Karpas-422 (cell line): ENCODE measurements around the gene RNF121. TPM values are rescaled to one million over a fixed set of nuclear protein-coding genes. Genes with fewer than 3 reads are reported as not detected.

Experiments
- DNase-seq: peaks from one replicate; pipeline ENCODE4 v3.0.0-alpha.2; 2015
- H2AFZ ChIP-seq: fragments of 200-600 bp; sonication (generic); 2 replicates; pipeline ENCODE4 v1.6.1; 2014; ENCODE audit warnings: antibody characterized with exemption, low read length, mixed read lengths
- H3K27ac ChIP-seq: fragments of 200-600 bp; sonication (generic); 2 replicates; pipeline ENCODE4 v1.5.1; 2014; ENCODE audit warnings: mild to moderate bottlenecking, low read length, moderate library complexity
- H3K27me3 ChIP-seq: fragments of 200-600 bp; sonication (generic); 2 replicates; pipeline ENCODE4 v1.6.1; 2014; ENCODE audit warnings: low read length, mixed read lengths
- H3K36me3 ChIP-seq: fragments of 200-600 bp; sonication (generic); 2 replicates; pipeline ENCODE4 v1.6.1; 2014; ENCODE audit warnings: low read length, mixed read lengths; ENCODE audit not compliant: insufficient read depth
- H3K4me1 ChIP-seq: fragments of 200-600 bp; sonication (generic); 2 replicates; pipeline ENCODE4 v1.6.1; 2014; ENCODE audit warnings: mild to moderate bottlenecking, low read length, mixed read lengths
- H3K4me2 ChIP-seq: fragments of 200-600 bp; sonication (generic); 2 replicates; pipeline ENCODE4 v1.6.1; 2014; ENCODE audit warnings: low read length, low read depth, mild to moderate bottlenecking; ENCODE audit not compliant: poor library complexity, severe bottlenecking
- H3K4me3 ChIP-seq: fragments of 200-600 bp; sonication (generic); 2 replicates; pipeline ENCODE4 v1.5.1; 2014; ENCODE audit warnings: mild to moderate bottlenecking, antibody characterized with exemption, low read length, mixed read lengths
- H3K79me2 ChIP-seq: fragments of 200-600 bp; sonication (generic); 2 replicates; pipeline ENCODE4 v1.6.1; 2014; ENCODE audit warnings: mild to moderate bottlenecking, low read length, mixed read lengths
- H3K9ac ChIP-seq: fragments of 200-600 bp; sonication (generic); 2 replicates; pipeline ENCODE4 v1.6.0; 2014; ENCODE audit warnings: low read length
- H3K9me2 ChIP-seq: fragments of 200-600 bp; sonication (generic), shearing (Covaris generic); replicated peaks from 2 replicates; pipeline ENCODE4 v1.6.0; 2014; ENCODE audit warnings: mild to moderate bottlenecking, low read length, moderate library complexity; ENCODE audit not compliant: insufficient read depth
- H3K9me3 ChIP-seq: fragments of 300-700, 200-600 bp; sonication (generic); 2 replicates; pipeline ENCODE4 v1.6.1; 2014; ENCODE audit warnings: low read length, mixed read lengths
- H4K20me1 ChIP-seq: fragments of 200-600 bp; sonication (generic); 2 replicates; pipeline ENCODE4 v1.6.1; 2014; ENCODE audit warnings: mild to moderate bottlenecking, antibody characterized with exemption, low read length, low read depth; ENCODE audit not compliant: insufficient read depth
- total RNA-seq: library from RNA; depleted of rRNA; stranded (reverse); fragments of >200 nt; shearing (Covaris generic); gene quantifications from 2 replicates; pipeline ENCODE4 v1.2.3, GENCODE V29; 2014; ENCODE audit warnings: low replicate concordance

RNF121 gene
- total RNA-seq, 1 experiment from 2014 or later: 12.0 TPM

DNA sequence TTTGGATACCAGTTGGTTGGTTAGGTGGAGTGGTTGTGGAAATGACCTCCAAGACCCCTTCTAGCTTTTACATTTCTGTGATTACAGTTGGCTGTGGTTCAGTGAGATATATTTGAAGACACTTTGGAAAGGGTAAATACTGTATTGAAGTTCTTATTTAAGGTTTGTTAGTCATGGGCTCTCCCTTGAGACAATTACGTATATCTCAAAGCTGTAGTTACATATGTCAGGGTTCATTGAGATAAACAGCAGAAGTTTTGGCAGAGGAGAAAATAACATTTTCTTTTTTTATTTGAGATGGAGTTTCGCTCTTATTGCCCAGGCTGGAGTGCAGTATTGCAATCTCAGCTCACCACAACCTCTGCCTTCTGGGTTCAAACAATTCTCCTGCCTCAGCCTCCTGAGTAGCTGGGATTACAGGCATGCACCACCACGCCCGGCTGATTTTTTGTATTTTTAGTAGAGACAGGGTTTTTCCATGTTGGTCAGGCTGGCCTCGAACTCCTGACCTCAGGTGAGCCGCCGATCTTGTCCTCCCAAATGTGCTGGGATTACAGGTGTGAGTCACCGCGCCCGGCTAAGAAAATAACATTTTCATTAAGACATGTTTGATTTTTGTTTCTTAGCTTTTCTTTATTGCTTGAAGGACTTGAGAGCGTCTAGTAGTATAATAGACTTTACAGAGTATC, 1.9 kb downstream of the RNF121 start:
- no peak overlapping the region for H3K27ac ChIP-seq
- peaks cover 54% of the 10 kb centered on the region for H3K4me1 ChIP-seq
- no peak overlapping the region for H2AFZ ChIP-seq
- peaks cover 11% of the 10 kb centered on the region; the same call in 1 of the 2 replicates for H4K20me1 ChIP-seq
- peak overlapping the region; percentile 82; the same call in 1 of the 2 replicates for H3K9ac ChIP-seq
- H3K79me2 ChIP-seq: peaks cover 81% of the 10 kb centered on the region
- H3K36me3 ChIP-seq: no peaks in the 10 kb centered on the region
- H3K9me3 ChIP-seq: no peaks in the 10 kb centered on the region
- no peak for DNase-seq
- H3K9me2 ChIP-seq: no peaks in the 10 kb centered on the region
- no peaks in the 10 kb centered on the region for H3K27me3 ChIP-seq
- H3K4me3 ChIP-seq: peak overlapping the region; percentile 77
- peak overlapping the region; percentile 95 for H3K4me2 ChIP-seq

DNA sequence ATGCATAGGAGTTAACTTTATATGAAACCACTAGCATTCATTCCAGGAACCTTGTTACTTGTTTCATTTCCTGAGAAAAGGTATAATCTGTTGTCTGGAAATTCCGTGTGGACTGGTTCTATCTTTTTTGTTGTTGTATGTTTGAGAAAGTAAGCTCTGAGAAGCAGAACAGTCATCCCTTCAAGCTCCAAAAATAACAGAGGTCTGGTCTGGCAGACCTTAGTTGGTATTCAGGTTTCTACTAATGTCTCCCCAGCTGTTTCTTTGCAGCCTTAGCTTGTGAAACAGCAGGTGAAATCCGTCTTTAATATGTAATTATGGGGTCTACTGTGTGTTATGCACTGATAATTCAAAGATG, 2.4 kb downstream of the RNF121 start:
- no peak overlapping the region for H2AFZ ChIP-seq
- H3K9me2 ChIP-seq: no peaks in the 10 kb centered on the region
- no peak overlapping the region for H3K9ac ChIP-seq
- DNase-seq: no peak
- no peaks in the 10 kb centered on the region for H3K36me3 ChIP-seq
- peaks cover 81% of the 10 kb centered on the region for H3K79me2 ChIP-seq
- no peaks in the 10 kb centered on the region for H3K9me3 ChIP-seq
- H3K27me3 ChIP-seq: no peaks in the 10 kb centered on the region
- H3K4me3 ChIP-seq: no peak overlapping the region
- peaks cover 11% of the 10 kb centered on the region; the same call in 1 of the 2 replicates for H4K20me1 ChIP-seq
- peaks cover 54% of the 10 kb centered on the region for H3K4me1 ChIP-seq
- H3K4me2 ChIP-seq: peak overlapping the region; percentile 95
- no peak overlapping the region for H3K27ac ChIP-seq

DNA sequence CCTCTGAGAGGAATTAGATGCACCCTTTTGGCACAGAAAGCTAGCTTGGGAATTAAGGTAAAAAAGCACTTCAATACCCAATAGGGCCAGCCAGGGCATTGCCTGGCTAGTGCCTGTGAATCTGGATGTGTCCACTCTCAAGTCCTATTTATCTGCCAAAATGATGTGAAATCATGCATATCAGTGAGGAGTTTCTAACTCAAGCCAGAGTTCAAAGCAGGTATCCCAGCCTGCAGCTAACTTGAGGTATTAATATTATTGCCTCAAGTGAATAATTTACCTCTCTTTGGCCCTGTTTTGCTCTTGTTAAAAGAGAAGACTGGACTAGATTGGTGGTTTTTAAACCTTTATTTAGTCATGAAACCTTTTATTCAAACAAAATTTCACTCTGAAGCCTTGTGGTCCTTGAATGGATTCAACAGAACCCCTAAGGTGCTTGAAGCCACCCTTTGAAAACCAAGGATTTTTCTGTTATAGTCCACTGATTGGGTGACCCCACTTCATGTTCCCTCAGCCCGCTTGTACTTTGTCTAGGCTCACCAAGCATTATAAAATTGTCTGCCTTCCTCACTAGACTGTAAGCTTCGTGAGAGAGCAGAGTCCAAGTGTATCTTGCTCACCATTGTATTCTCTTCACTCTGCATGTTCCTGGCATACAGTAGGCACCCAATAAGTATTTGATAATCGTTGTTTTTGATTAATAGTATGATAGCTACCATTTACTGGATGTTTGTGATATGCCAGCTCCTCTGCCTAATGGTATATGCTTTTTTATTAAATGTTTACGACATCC, 4.5 kb downstream of the RNF121 start:
- no peaks in the 10 kb centered on the region for H3K9me3 ChIP-seq
- peaks cover 81% of the 10 kb centered on the region for H3K79me2 ChIP-seq
- H3K36me3 ChIP-seq: no peaks in the 10 kb centered on the region
- H3K27ac ChIP-seq: no peak overlapping the region
- H3K9me2 ChIP-seq: no peaks in the 10 kb centered on the region
- no peak for DNase-seq
- no peak overlapping the region for H2AFZ ChIP-seq
- H3K4me2 ChIP-seq: peak overlapping the region; percentile 38
- peaks cover 16% of the 10 kb centered on the region for H4K20me1 ChIP-seq
- no peaks in the 10 kb centered on the region for H3K27me3 ChIP-seq
- no peak overlapping the region for H3K9ac ChIP-seq
- no peak overlapping the region for H3K4me3 ChIP-seq
- peaks cover 47% of the 10 kb centered on the region for H3K4me1 ChIP-seq

DNA sequence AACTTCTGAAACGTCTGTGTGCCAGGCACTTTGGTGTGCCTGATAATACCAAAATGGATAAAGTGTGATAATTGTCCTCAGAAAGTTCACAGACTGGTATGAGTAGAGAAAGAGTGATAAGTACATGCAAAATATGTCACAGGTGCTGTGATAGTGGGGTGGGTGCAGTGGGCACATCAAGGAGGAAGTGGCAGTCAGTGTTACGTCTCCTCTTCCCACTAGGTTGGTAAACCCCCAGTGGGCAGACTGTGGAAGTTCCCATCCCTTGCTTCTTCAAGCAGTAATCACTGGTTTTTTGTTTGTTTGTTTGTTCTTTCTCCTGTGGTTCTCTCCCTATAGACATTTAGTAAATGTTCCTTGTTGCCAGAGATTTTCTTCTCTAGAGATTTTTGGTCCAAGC, 5.4 kb downstream of the RNF121 start:
- peaks cover 84% of the 10 kb centered on the region for H3K79me2 ChIP-seq
- DNase-seq: peak; percentile 46
- H3K36me3 ChIP-seq: no peaks in the 10 kb centered on the region
- H2AFZ ChIP-seq: no peak overlapping the region
- no peaks in the 10 kb centered on the region for H3K27me3 ChIP-seq
- H3K4me2 ChIP-seq: peak overlapping the region; percentile 38
- peaks cover 16% of the 10 kb centered on the region for H4K20me1 ChIP-seq
- no peak overlapping the region for H3K27ac ChIP-seq
- H3K9ac ChIP-seq: no peak overlapping the region
- no peak overlapping the region for H3K4me3 ChIP-seq
- H3K4me1 ChIP-seq: peaks cover 55% of the 10 kb centered on the region
- H3K9me3 ChIP-seq: no peaks in the 10 kb centered on the region
- H3K9me2 ChIP-seq: no peaks in the 10 kb centered on the region

DNA sequence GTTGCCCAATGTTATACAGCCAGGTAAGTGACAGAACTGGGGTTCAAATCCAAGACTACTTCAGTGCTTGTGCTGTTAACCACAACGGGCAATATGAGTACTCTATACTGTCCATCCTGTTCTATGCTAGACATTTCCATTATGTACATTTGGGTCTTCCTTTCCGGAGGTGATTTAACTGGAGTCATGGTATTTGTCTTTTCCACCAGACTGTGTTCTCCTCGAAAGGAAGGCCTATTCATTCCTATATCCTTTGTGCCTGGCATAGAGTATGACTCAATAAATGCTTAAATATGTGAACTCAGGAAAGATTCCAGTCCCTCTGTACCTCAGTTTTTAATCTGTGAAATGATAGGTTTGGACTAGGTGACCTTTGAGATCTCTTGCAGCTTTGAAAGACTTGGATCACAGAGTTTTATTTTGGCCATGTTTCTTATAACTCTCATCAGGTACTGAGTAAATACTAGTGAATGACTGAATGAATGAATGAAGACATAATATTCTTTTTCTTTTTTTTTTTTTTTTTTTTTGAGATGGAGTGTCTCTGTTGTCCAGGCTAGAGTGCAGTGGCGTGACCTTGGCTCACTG, 6.6 kb downstream of the RNF121 start:
- Histone ChIP-seq H3K79me2 (peaks cover 82% of the 10 kb centered on the region), H3K4me2 (no peak overlapping the region), H2AFZ (no peak overlapping the region), H4K20me1 (peaks cover 20% of the 10 kb centered on the region), H3K9me3 (no peaks in the 10 kb centered on the region), H3K27ac (no peak overlapping the region), H3K4me1 (peaks cover 49% of the 10 kb centered on the region), H3K4me3 (no peak overlapping the region), H3K9ac (no peak overlapping the region), H3K9me2 (no peaks in the 10 kb centered on the region), H3K36me3 (no peaks in the 10 kb centered on the region), H3K27me3 (no peaks in the 10 kb centered on the region)
- DNase-seq: no peak

DNA sequence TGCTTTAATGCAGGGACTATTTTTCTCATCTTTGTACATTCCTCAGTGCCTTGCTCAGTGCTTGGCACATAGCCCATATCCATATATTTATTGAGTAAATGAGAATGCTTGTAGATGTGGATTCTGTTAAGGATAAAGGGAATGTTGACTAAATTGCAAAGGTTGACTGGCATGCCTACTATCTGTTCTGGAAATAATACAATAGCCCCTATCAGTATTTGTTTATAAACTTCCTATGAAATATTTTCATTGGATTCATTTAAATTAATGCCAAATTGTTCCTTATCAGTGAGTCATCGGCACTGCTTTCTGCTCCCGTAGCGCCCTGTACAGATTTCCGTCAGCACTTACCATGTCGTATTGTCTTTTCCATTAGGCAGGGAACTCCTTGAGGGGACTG, 8.0 kb downstream of the RNF121 start:
- Histone ChIP-seq H3K4me2 (no peak overlapping the region), H4K20me1 (peaks cover 22% of the 10 kb centered on the region), H3K79me2 (peaks cover 81% of the 10 kb centered on the region), H3K9me3 (no peaks in the 10 kb centered on the region), H3K27ac (no peak overlapping the region), H3K4me1 (peaks cover 35% of the 10 kb centered on the region), H3K27me3 (no peaks in the 10 kb centered on the region), H3K36me3 (no peaks in the 10 kb centered on the region), H3K4me3 (no peak overlapping the region), H2AFZ (no peak overlapping the region), H3K9ac (no peak overlapping the region), H3K9me2 (no peaks in the 10 kb centered on the region)
- no peak for DNase-seq

DNA sequence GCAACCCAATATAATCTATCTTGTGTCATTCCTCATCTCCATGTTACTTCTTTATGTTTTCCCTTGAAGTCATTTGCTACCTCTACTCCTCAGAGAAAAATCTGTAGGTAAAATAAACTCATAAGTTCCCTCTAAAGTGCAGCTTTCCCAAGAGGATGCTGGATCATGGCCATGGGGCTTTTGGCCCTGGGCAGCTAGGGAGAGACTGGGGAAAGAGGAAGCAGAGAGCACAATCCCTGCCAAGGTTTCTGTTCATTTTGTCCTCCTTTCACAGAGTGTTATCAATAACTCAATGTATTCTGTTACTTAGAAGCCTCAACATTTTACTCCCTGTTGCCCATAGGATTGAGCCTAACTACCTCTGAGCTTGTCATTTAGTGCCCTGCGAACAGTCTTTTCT, 9.0 kb downstream of the RNF121 start:
- peaks cover 22% of the 10 kb centered on the region for H4K20me1 ChIP-seq
- H3K27ac ChIP-seq: no peak overlapping the region
- H3K9me2 ChIP-seq: no peaks in the 10 kb centered on the region
- H3K9me3 ChIP-seq: no peaks in the 10 kb centered on the region
- no peaks in the 10 kb centered on the region for H3K27me3 ChIP-seq
- no peaks in the 10 kb centered on the region for H3K36me3 ChIP-seq
- no peak overlapping the region for H2AFZ ChIP-seq
- peaks cover 29% of the 10 kb centered on the region for H3K4me1 ChIP-seq
- no peak overlapping the region for H3K4me2 ChIP-seq
- no peak overlapping the region for H3K4me3 ChIP-seq
- H3K79me2 ChIP-seq: peaks cover 71% of the 10 kb centered on the region
- DNase-seq: no peak
- no peak overlapping the region for H3K9ac ChIP-seq

DNA sequence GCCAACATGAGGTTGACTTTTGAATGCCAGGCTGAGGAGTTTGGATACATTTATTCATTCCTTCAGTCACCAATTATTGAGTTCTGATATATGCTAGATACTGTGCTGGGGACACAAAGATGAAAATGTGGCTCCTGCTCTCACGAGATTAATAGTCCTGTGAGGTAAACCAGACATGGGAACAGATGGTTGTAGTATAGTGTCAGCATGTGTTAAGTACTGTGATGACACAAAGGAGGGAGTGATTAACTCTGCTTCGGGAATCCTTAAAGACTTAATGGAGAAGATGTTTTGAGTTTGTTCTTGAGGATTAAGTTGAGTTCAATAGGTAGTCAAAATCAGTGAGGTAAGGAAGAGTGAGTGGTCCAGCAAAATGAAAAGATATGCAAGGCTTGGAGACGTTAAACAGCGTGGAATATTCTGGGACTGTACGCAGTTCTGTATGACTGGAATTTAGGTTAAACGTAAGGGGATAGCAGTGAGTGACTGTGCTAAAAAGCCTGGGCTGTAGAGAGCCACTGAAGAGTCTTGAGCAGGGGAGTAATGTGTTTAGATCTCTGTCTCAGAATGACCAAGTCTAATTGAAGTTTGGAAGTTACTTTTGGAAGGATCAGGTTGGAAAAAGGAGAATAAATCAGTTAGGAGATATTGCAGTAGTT, 11.8 kb downstream of the RNF121 start:
- Histone ChIP-seq H3K4me2 (no peak overlapping the region), H3K27ac (no peak overlapping the region), H3K9me3 (no peaks in the 10 kb centered on the region), H3K4me1 (peaks cover 21% of the 10 kb centered on the region), H3K27me3 (no peaks in the 10 kb centered on the region), H3K9me2 (no peaks in the 10 kb centered on the region), H3K4me3 (no peak overlapping the region), H3K9ac (no peak overlapping the region), H3K36me3 (no peaks in the 10 kb centered on the region), H4K20me1 (peaks cover 44% of the 10 kb centered on the region), H2AFZ (no peak overlapping the region), H3K79me2 (peaks cover 63% of the 10 kb centered on the region)
- DNase-seq: no peak
